Karpas-422 (cell line): ENCODE data around the gene SMIM32. TPM values are rescaled to one million over a fixed set of nuclear protein-coding genes. Genes with fewer than 3 reads are reported as not detected.

Experiments used
- DNase-seq: peaks from one replicate; pipeline ENCODE4 v3.0.0-alpha.2; 2015
- H2AFZ ChIP-seq: fragments of 200-600 bp; sonication (generic); 2 replicates; pipeline ENCODE4 v1.6.1; 2014; ENCODE audit warnings: antibody characterized with exemption, low read length, mixed read lengths
- H3K27ac ChIP-seq: fragments of 200-600 bp; sonication (generic); 2 replicates; pipeline ENCODE4 v1.5.1; 2014; ENCODE audit warnings: mild to moderate bottlenecking, low read length, moderate library complexity
- H3K27me3 ChIP-seq: fragments of 200-600 bp; sonication (generic); 2 replicates; pipeline ENCODE4 v1.6.1; 2014; ENCODE audit warnings: low read length, mixed read lengths
- H3K36me3 ChIP-seq: fragments of 200-600 bp; sonication (generic); 2 replicates; pipeline ENCODE4 v1.6.1; 2014; ENCODE audit warnings: low read length, mixed read lengths; ENCODE audit not compliant: insufficient read depth
- H3K4me1 ChIP-seq: fragments of 200-600 bp; sonication (generic); 2 replicates; pipeline ENCODE4 v1.6.1; 2014; ENCODE audit warnings: mild to moderate bottlenecking, low read length, mixed read lengths
- H3K4me2 ChIP-seq: fragments of 200-600 bp; sonication (generic); 2 replicates; pipeline ENCODE4 v1.6.1; 2014; ENCODE audit warnings: low read length, low read depth, mild to moderate bottlenecking; ENCODE audit not compliant: poor library complexity, severe bottlenecking
- H3K4me3 ChIP-seq: fragments of 200-600 bp; sonication (generic); 2 replicates; pipeline ENCODE4 v1.5.1; 2014; ENCODE audit warnings: mild to moderate bottlenecking, antibody characterized with exemption, low read length, mixed read lengths
- H3K79me2 ChIP-seq: fragments of 200-600 bp; sonication (generic); 2 replicates; pipeline ENCODE4 v1.6.1; 2014; ENCODE audit warnings: mild to moderate bottlenecking, low read length, mixed read lengths
- H3K9ac ChIP-seq: fragments of 200-600 bp; sonication (generic); 2 replicates; pipeline ENCODE4 v1.6.0; 2014; ENCODE audit warnings: low read length
- H3K9me2 ChIP-seq: fragments of 200-600 bp; sonication (generic), shearing (Covaris generic); replicated peaks from 2 replicates; pipeline ENCODE4 v1.6.0; 2014; ENCODE audit warnings: mild to moderate bottlenecking, low read length, moderate library complexity; ENCODE audit not compliant: insufficient read depth
- H3K9me3 ChIP-seq: fragments of 300-700, 200-600 bp; sonication (generic); 2 replicates; pipeline ENCODE4 v1.6.1; 2014; ENCODE audit warnings: low read length, mixed read lengths
- H4K20me1 ChIP-seq: fragments of 200-600 bp; sonication (generic); 2 replicates; pipeline ENCODE4 v1.6.1; 2014; ENCODE audit warnings: mild to moderate bottlenecking, antibody characterized with exemption, low read length, low read depth; ENCODE audit not compliant: insufficient read depth
- total RNA-seq: library from RNA; depleted of rRNA; stranded (reverse); fragments of >200 nt; shearing (Covaris generic); gene quantifications from 2 replicates; pipeline ENCODE4 v1.2.3, GENCODE V29; 2014; ENCODE audit warnings: low replicate concordance

The SMIM32 gene
- total RNA-seq, 1 experiment from 2014 or later: not detected

- Histone ChIP-seq H3K27me3 (no peaks in the 10 kb centered on the region), H3K27ac (no peak overlapping the region), H4K20me1 (no peaks in the 10 kb centered on the region), H3K79me2 (no peaks in the 10 kb centered on the region), H2AFZ (no peak overlapping the region), H3K9ac (no peak overlapping the region), H3K9me3 (no peaks in the 10 kb centered on the region), H3K4me3 (no peak overlapping the region), H3K36me3 (peaks cover 10% of the 10 kb centered on the region), H3K4me1 (no peaks in the 10 kb centered on the region), H3K9me2 (no peaks in the 10 kb centered on the region), H3K4me2 (no peak overlapping the region)
- no peak for DNase-seq
Measured at GRCh38 chr5:136205061-136205702, 12.2 kb upstream of the SMIM32 start.

GRCh38 chr5:136203303-136203922 lies 10.5 kb upstream of the SMIM32 start:
- Histone ChIP-seq H3K27me3 (no peaks in the 10 kb centered on the region), H3K4me1 (no peaks in the 10 kb centered on the region), H3K36me3 (peaks cover 10% of the 10 kb centered on the region), H4K20me1 (no peaks in the 10 kb centered on the region), H3K9me3 (no peaks in the 10 kb centered on the region), H2AFZ (no peak overlapping the region), H3K27ac (no peak overlapping the region), H3K9ac (no peak overlapping the region), H3K4me2 (no peak overlapping the region), H3K4me3 (no peak overlapping the region), H3K9me2 (no peaks in the 10 kb centered on the region), H3K79me2 (no peaks in the 10 kb centered on the region)
- DNase-seq: no peak

GRCh38 chr5:136202469-136203205 lies 9.7 kb upstream of the SMIM32 start:
- Histone ChIP-seq H3K27me3 (no peaks in the 10 kb centered on the region), H3K9me2 (no peaks in the 10 kb centered on the region), H3K4me1 (no peaks in the 10 kb centered on the region), H3K79me2 (no peaks in the 10 kb centered on the region), H3K4me2 (no peak overlapping the region), H4K20me1 (no peaks in the 10 kb centered on the region), H3K27ac (no peak overlapping the region), H3K9me3 (no peaks in the 10 kb centered on the region), H3K36me3 (peaks cover 10% of the 10 kb centered on the region), H2AFZ (no peak overlapping the region), H3K9ac (no peak overlapping the region), H3K4me3 (no peak overlapping the region)
- DNase-seq: no peak

GRCh38 chr5:136201870-136202269 lies 8.9 kb upstream of the SMIM32 start:
- Histone ChIP-seq H2AFZ (no peak overlapping the region), H3K79me2 (no peaks in the 10 kb centered on the region), H3K9me3 (no peaks in the 10 kb centered on the region), H3K36me3 (peaks cover 10% of the 10 kb centered on the region), H3K9me2 (no peaks in the 10 kb centered on the region), H3K4me2 (no peak overlapping the region), H3K9ac (no peak overlapping the region), H4K20me1 (no peaks in the 10 kb centered on the region), H3K27me3 (no peaks in the 10 kb centered on the region), H3K27ac (no peak overlapping the region), H3K4me3 (no peak overlapping the region), H3K4me1 (no peaks in the 10 kb centered on the region)
- no peak for DNase-seq

GRCh38 chr5:136200761-136201160 lies 7.8 kb upstream of the SMIM32 start:
- Histone ChIP-seq H2AFZ (no peak overlapping the region), H3K9me3 (no peaks in the 10 kb centered on the region), H3K4me1 (no peaks in the 10 kb centered on the region), H3K4me3 (no peak overlapping the region), H3K27me3 (no peaks in the 10 kb centered on the region), H3K79me2 (no peaks in the 10 kb centered on the region), H3K9me2 (no peaks in the 10 kb centered on the region), H3K36me3 (peaks cover 10% of the 10 kb centered on the region), H3K9ac (no peak overlapping the region), H3K27ac (no peak overlapping the region), H4K20me1 (no peaks in the 10 kb centered on the region), H3K4me2 (no peak overlapping the region)
- no peak for DNase-seq

GRCh38 chr5:136200130-136200529 lies 7.2 kb upstream of the SMIM32 start:
- Histone ChIP-seq H3K9me2 (no peaks in the 10 kb centered on the region), H3K4me2 (no peak overlapping the region), H3K27me3 (no peaks in the 10 kb centered on the region), H3K4me1 (no peaks in the 10 kb centered on the region), H4K20me1 (no peaks in the 10 kb centered on the region), H3K36me3 (peaks cover 7% of the 10 kb centered on the region), H3K9me3 (no peaks in the 10 kb centered on the region), H3K9ac (no peak overlapping the region), H3K27ac (no peak overlapping the region), H2AFZ (no peak overlapping the region), H3K79me2 (no peaks in the 10 kb centered on the region), H3K4me3 (no peak overlapping the region)
- no peak for DNase-seq

GRCh38 chr5:136199408-136199807 lies 6.4 kb upstream of the SMIM32 start:
- Histone ChIP-seq H4K20me1 (no peaks in the 10 kb centered on the region), H3K27ac (no peak overlapping the region), H3K27me3 (no peaks in the 10 kb centered on the region), H3K79me2 (no peaks in the 10 kb centered on the region), H3K9ac (no peak overlapping the region), H2AFZ (no peak overlapping the region), H3K9me3 (no peaks in the 10 kb centered on the region), H3K36me3 (peaks cover 7% of the 10 kb centered on the region; the same call in 1 of the 2 replicates), H3K9me2 (no peaks in the 10 kb centered on the region), H3K4me1 (no peaks in the 10 kb centered on the region), H3K4me3 (no peak overlapping the region), H3K4me2 (no peak overlapping the region)
- DNase-seq: no peak

GRCh38 chr5:136198453-136198852 lies 5.5 kb upstream of the SMIM32 start:
- Histone ChIP-seq H3K4me2 (no peak overlapping the region), H3K4me3 (no peak overlapping the region), H3K4me1 (no peaks in the 10 kb centered on the region), H3K9ac (no peak overlapping the region), H3K36me3 (no peaks in the 10 kb centered on the region), H3K27me3 (no peaks in the 10 kb centered on the region), H3K9me2 (no peaks in the 10 kb centered on the region), H2AFZ (no peak overlapping the region), H3K27ac (no peak overlapping the region), H3K79me2 (no peaks in the 10 kb centered on the region), H4K20me1 (no peaks in the 10 kb centered on the region), H3K9me3 (no peaks in the 10 kb centered on the region)
- DNase-seq: no peak
